Activated CD8-positive, alpha-beta T cell treated with anti-CD3 and anti-CD28 coated beads for 36 hours (primary cell): ENCODE data around the gene SINHCAF. TPM values are rescaled to one million over a fixed set of nuclear protein-coding genes. Genes with fewer than 3 reads are reported as not detected.

Source experiments
- ATAC-seq: fragments of 200-7000 bp; cut with Tn5 transposase; one replicate; pipeline ENCODE4 v1.10.0; 2021; ENCODE audit warnings: mild to moderate bottlenecking, moderate library complexity
- CTCF ChIA-PET: fragments of 350-600 bp; sonication (Branson Sonifier 250); formaldehyde crosslinking; loops from one replicate; lab custom pipeline; 2021; ENCODE audit warnings: antibody characterized with exemption; lab: Charles Lee
- POLR2A ChIA-PET: fragments of 350-600 bp; sonication (Branson Sonifier 250); formaldehyde crosslinking; loops from one replicate; lab custom pipeline; 2021; ENCODE audit warnings: antibody characterized with exemption; lab: Charles Lee
- DNase-seq: peaks from one replicate; pipeline ENCODE4 v3.0.0-alpha.2; 2020
- H3K27ac Mint-ChIP-seq: one replicate; pipeline ENCODE4 v1.8.0; 2021; ENCODE audit warnings: mild to moderate bottlenecking, mixed read lengths
- H3K27me3 Mint-ChIP-seq: one replicate; pipeline ENCODE4 v1.8.0; 2021; ENCODE audit warnings: mixed read lengths
- H3K36me3 Mint-ChIP-seq: one replicate; pipeline ENCODE4 v1.8.0; 2021; ENCODE audit warnings: low read depth, mixed read lengths
- H3K4me1 Mint-ChIP-seq: one replicate; pipeline ENCODE4 v1.8.0; 2021; ENCODE audit warnings: low read depth, mixed read lengths
- H3K4me3 Mint-ChIP-seq: one replicate; pipeline ENCODE4 v1.8.0; 2021; ENCODE audit warnings: mild to moderate bottlenecking, moderate library complexity, mixed read lengths
- H3K9me3 Mint-ChIP-seq: one replicate; pipeline ENCODE4 v1.8.0; 2021; ENCODE audit warnings: mixed read lengths
- CTCF ChIP-seq: fragments of 200-600 bp; IDR thresholded peaks from one replicate; pipeline ENCODE4 v1.8.0; 2022; ENCODE audit warnings: antibody characterized with exemption, mild to moderate bottlenecking
- intact Hi-C: fragments of 100-400 bp; cut with micrococcal nuclease; formaldehyde crosslinking; loops from one replicate; pipeline ENCODE4 v1.10.0; 2022
- total RNA-seq, 2 experiments: library from RNA; stranded (reverse); gene quantifications; one replicate each; pipeline ENCODE4 v1.2.3, GENCODE V29; 2021

SINHCAF gene
- total RNA-seq, 2 experiments from 2014 or later, result 171 to 184 TPM

DNA sequence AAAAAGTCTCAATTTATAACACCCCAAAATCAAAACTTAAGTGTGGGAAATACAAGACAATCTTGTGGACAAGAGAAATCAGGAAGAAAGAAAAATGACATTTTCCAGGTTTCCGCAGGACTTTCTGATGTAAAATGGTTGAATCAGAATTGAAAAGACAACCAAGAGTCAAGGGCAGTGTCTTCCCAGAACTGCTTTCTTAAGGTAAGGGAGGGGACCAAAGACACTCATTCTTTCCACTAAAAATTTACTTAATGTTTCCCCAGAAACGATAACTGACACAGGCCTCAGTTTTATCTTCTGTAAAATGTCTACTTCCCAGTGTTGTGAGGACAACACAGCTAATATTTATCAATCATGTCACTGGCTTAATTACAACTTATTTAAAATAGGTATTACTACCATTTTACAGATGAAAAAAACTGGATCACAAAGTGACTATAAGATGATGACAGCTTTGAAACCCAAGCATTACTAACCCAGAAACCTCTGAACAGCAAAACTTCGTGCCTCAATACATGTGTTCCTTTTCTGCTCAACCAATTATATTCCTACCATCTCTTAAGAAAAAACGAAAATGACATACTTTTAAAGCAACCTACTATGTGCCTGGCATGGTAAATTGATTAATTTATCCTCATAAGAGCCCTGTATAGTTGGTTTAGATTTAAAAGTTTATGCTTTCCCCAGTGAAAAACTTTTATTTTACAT is 4.6 kb downstream of the SINHCAF start:
- CTCF ChIA-PET, result interaction anchor here (1.1 to 2.7 kb wide), 1 partner anchor 49 kb away, joined by 5 to 8 read pairs; no protein-coding TSS in a partner anchor
- DNase-seq, result no peak
- Mint-ChIP-seq H3K27ac (peak overlapping the region; percentile 99), H3K27me3 (no peaks in the 10 kb centered on the region), H3K36me3 (peaks cover 60% of the 10 kb centered on the region), H3K4me3 (peak overlapping the region; percentile 100), H3K4me1 (peaks cover 59% of the 10 kb centered on the region), H3K9me3 (no peaks in the 10 kb centered on the region)
- intact Hi-C loops, result loop anchor here (10.0 kb wide), 2 partner anchors 643 to 1353 kb away; partner anchors contain the start of gene DNM1L
- no peak for TF ChIP-seq CTCF
- peak; percentile 10 for ATAC-seq
- POLR2A ChIA-PET, result no interaction called here

DNA sequence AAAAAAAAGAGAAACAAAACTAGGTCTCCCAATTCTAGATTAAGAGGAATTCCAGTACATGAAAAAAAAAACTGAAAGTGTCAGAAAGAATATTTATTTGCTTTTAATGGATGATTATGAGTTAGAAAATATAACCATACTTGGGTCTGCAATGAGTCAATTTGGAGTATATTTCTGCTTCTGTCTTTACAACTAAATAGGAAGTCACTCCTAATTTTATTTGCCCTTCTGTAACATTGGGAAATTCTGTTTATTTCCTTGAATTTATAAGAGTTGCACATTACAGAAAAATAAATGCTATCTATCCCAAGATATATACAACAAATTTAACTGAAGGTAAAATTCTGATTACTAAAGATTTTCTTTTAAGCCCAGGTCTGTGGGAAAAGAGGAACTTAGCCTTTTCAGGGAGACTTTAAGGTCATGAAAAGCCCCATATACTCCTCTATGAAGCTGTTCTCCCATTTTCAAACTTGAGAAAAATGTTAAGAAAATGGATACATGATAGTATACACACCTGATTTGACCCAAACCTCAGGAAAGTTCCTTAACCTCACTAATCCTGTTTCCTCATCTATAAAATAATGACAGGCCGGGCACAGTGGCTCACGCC is 7.2 kb downstream of the SINHCAF start:
- peak overlapping the region; percentile 99 for H3K27ac Mint-ChIP-seq
- ATAC-seq (no peak), DNase-seq (no peak)
- H3K36me3 Mint-ChIP-seq, result peaks cover 56% of the 10 kb centered on the region
- intact Hi-C loops, result no loop called here
- ChIA-PET POLR2A (interaction anchor here (1.1 to 1.2 kb wide), 2 partner anchors 9 to 28 kb away, joined by 3 read pairs; no protein-coding TSS in a partner anchor), CTCF (interaction anchor here (2.7 kb wide), 1 partner anchor 47 kb away, joined by 8 read pairs; no protein-coding TSS in a partner anchor)
- peaks cover 76% of the 10 kb centered on the region for H3K4me1 Mint-ChIP-seq
- TF ChIP-seq CTCF, result no peak
- no peaks in the 10 kb centered on the region for H3K9me3 Mint-ChIP-seq
- no peaks in the 10 kb centered on the region for H3K27me3 Mint-ChIP-seq
- H3K4me3 Mint-ChIP-seq, result peak overlapping the region; percentile 100

GRCh38 chr12:31317471-31318395 is 8.2 kb downstream of the SINHCAF start:
- DNase-seq, result no peak
- TF ChIP-seq CTCF, result no peak
- ChIA-PET POLR2A (interaction anchor here (1.0 kb wide), 1 partner anchor 8 kb away, joined by 3 read pairs; no protein-coding TSS in a partner anchor), CTCF (interaction anchor here (1.8 to 3.5 kb wide), 2 partner anchors 46 to 67 kb away, joined by 3 to 18 read pairs; no protein-coding TSS in a partner anchor)
- Mint-ChIP-seq H3K4me3 (peak overlapping the region; percentile 100), H3K9me3 (no peaks in the 10 kb centered on the region), H3K27ac (peak overlapping the region; percentile 99), H3K27me3 (no peaks in the 10 kb centered on the region), H3K36me3 (peaks cover 54% of the 10 kb centered on the region), H3K4me1 (peaks cover 76% of the 10 kb centered on the region)
- intact Hi-C loops, result no loop called here
- peak; percentile 14 for ATAC-seq

DNA sequence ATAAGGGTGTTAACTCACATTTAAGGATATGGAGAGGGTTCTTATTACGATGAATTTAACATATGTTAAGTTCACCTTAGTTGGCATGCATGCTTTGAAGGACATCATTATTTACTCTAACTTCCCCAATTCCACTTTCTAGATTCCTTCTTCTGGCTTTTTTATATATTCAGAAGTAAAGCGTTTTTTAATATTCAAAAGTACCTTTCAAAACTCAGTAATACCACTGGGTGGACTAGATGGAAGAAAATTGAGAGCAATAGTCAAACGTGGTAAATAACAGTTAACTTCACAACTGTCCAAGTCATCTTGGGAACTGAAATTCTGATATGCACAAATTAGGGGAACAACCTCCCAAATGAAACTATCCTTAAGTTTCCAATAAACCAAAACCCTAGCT is 9.1 kb downstream of the SINHCAF start:
- Mint-ChIP-seq H3K27me3 (no peaks in the 10 kb centered on the region), H3K4me1 (peaks cover 78% of the 10 kb centered on the region), H3K4me3 (peak overlapping the region; percentile 100), H3K9me3 (no peaks in the 10 kb centered on the region), H3K27ac (peak overlapping the region; percentile 99), H3K36me3 (peaks cover 57% of the 10 kb centered on the region)
- no peak for DNase-seq
- ChIA-PET CTCF (interaction anchor here (1.1 to 3.5 kb wide), 4 partner anchors 11 to 66 kb away, joined by 3 to 18 read pairs (median 3); no protein-coding TSS in a partner anchor), POLR2A (interaction anchor here (0.6 to 1.1 kb wide), 3 partner anchors 7 to 9 kb away, joined by 3 to 6 read pairs (median 3); partner anchors contain the start of gene SINHCAF)
- intact Hi-C loops, result no loop called here
- no peak for TF ChIP-seq CTCF
- no peak for ATAC-seq
